K562 treated with DMSO at 1 percent for 4 hours (cell line): ENCODE data around the gene TMED9. TPM values are rescaled to one million over a fixed set of nuclear protein-coding genes. Genes with fewer than 3 reads are reported as not detected.

ENCODE experiments used
- total RNA-seq: library from RNA; unstranded; fragments of 300-600 nt; gene quantifications from 2 replicates; pipeline ENCODE4 v1.2.3, GENCODE V29; 2022; ENCODE audit not compliant: insufficient read depth

The TMED9 gene
- total RNA-seq: 353 and 384 TPM in 2 replicates

GRCh38 chr5:177592010-177592834, at the start of gene TMED9:
Gene TMED9, plus strand, starts transcription at chr5:177592203. Its CDS starts 12 bp downstream, at chr5:177592215.

DNA sequence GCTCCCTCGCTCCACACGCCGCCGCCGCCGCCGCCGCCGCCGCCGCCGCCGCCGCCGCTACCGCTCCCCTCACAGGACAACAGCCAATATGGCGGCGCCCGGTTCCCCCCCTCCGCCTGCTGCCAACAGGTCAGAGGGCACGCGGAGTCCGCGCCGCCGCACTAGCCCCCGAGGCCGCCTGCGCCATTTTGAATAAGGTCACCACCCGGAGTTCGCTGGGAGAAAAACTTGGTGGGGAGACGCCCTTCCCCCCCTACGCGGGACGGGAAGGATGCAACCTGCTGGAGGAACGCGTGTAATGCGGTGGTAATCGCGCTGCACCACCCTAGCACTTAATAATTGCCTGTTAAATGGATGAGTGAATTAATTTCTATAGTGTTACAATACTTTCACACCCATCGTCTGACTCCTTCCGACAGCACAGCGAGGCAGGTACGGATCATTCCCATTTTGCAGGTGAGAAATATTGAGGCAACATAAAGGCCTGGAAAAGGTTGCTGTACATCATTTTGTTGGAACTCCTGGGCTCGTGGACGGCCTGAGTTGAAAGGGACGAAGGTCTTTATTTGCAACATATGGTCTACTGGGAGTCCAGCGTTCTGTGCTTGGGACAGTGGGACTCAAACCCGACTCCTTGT, 37.4 kb upstream of the TMED9 start, which contains the start of gene FAM193B:
FAM193B (minus strand) TSS at position 90 of the 638 bp plus-strand sequence. CDS start 105 bp downstream, outside the sequence.

GRCh38 chr5:177599731-177600507, 7.9 kb downstream of the TMED9 start, which contains the start of gene B4GALT7:
Gene B4GALT7, plus strand, starts transcription at chr5:177600132. Its CDS starts 79 bp downstream, at chr5:177600211.

Other genes with a start within 250 kb of the TMED9 start
- 298 and 335 TPM in 2 replicates for gene LMAN2, start 240.5 kb upstream of the TMED9 start, total RNA-seq
- gene RGS14, start 234.3 kb upstream of the TMED9 start, total RNA-seq: 55.1 and 60.6 TPM in 2 replicates
- not detected in 2 replicates for gene SLC34A1, start 207.8 kb upstream of the TMED9 start, total RNA-seq
- not detected in 2 replicates for gene PFN3, start 191.5 kb upstream of the TMED9 start, total RNA-seq
- 12.2 and 12.7 TPM in 2 replicates for gene F12, start 182.6 kb upstream of the TMED9 start, total RNA-seq
- gene GRK6, start 165.5 kb upstream of the TMED9 start, total RNA-seq: 65.2 and 66.7 TPM in 2 replicates
- 8.7 and 12.3 TPM in 2 replicates for gene PRR7, start 145.4 kb upstream of the TMED9 start, total RNA-seq
- gene DBN1, start 118.6 kb upstream of the TMED9 start, total RNA-seq: 42.5 and 57.4 TPM in 2 replicates
- gene PDLIM7, start 94.6 kb upstream of the TMED9 start, total RNA-seq: 109 and 111 TPM in 2 replicates
- gene DOK3, start 82.4 kb upstream of the TMED9 start, total RNA-seq: 17.6 and 19.9 TPM in 2 replicates
- gene DDX41, start 75.2 kb upstream of the TMED9 start, total RNA-seq: 102 and 110 TPM in 2 replicates
- gene FAM193B, start 37.6 kb upstream of the TMED9 start, total RNA-seq: 20.5 and 32.3 TPM in 2 replicates
- gene B4GALT7, start 7.9 kb downstream of the TMED9 start, total RNA-seq: 15.8 and 16.2 TPM in 2 replicates
- gene FAM153A, start 190.7 kb downstream of the TMED9 start, total RNA-seq: not detected in 2 replicates